NCI-H82 treated with DMSO at 0.1 percent for 48 hours (cell line): Measurements from ENCODE around the gene GARIN5B.

Experiments used
- DNase-seq: peaks from one replicate; lab custom pipeline; 2025; ENCODE audit not compliant: unreplicated experiment; lab: John Stamatoyannopoulos, UW

GARIN5B gene

GRCh38 chr19:55389386-55390317 is 26.6 kb upstream of the GARIN5B start:
- no peak for DNase-seq

DNA sequence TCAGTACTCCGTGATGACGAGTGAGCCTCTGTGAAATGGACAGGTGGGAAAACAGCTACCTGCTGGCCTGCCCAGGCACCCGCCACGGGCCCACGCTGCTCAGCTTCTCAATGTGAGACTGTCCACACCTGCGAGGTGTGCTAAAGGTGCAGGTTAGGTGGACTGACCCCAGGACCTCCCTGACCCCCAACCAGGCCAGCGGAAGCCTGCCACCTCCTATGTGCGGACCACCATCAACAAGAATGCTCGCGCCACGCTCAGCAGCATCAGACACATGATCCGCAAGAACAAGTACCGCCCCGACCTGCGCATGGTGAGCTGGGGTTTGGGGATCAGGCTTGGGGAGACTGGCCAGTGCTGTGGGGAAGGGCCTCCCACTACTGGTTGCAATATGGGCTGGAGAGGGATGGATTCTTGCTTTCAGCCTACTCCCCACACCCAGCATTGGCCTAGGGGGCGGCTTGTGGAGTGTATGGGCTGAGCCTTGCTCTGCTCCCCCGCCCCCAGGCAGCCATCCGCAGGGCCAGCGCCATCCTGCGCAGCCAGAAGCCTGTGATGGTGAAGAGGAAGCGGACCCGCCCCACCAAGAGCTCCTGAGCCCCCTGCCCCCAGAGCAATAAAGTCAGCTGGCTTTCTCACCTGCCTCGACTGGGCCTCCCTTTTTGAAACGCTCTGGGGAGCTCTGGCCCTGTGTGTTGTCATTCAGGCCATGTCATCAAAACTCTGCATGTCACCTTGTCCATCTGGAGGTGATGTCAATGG is 24.9 kb upstream of the GARIN5B start:
- DNase-seq, result no peak

DNA sequence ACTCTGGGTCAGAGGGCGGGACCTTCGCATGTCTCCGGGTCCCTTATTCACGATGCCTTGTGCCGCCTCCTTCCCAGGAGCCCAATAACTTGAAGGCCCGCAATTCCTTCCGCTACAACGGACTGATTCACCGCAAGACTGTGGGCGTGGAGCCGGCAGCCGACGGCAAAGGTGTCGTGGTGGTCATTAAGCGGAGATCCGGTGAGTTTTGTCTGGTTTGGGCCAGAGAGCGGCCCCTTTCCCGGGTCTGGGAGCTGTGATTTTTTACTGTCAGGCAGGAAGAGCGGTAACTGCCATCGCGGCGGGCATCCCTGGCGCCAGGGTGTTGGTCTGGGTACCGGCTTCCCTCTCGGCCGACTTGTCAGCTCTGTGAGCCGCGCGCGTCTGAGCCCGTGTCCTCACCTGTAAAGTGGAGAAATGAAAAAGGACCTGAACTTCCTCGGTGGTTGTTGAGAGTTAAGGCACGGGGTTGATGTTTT is 23.5 kb upstream of the GARIN5B start:
- DNase-seq, result no peak

- DNase-seq, result peak; percentile 92
These were observed 22.8 kb upstream of the GARIN5B start, which contains the start of gene RPL28 for GRCh38 chr19:55385724-55386492. TSS of gene RPL28 (plus strand) at chr19:55385932. CDS start at chr19:55386358, 426 bp downstream.

DNA sequence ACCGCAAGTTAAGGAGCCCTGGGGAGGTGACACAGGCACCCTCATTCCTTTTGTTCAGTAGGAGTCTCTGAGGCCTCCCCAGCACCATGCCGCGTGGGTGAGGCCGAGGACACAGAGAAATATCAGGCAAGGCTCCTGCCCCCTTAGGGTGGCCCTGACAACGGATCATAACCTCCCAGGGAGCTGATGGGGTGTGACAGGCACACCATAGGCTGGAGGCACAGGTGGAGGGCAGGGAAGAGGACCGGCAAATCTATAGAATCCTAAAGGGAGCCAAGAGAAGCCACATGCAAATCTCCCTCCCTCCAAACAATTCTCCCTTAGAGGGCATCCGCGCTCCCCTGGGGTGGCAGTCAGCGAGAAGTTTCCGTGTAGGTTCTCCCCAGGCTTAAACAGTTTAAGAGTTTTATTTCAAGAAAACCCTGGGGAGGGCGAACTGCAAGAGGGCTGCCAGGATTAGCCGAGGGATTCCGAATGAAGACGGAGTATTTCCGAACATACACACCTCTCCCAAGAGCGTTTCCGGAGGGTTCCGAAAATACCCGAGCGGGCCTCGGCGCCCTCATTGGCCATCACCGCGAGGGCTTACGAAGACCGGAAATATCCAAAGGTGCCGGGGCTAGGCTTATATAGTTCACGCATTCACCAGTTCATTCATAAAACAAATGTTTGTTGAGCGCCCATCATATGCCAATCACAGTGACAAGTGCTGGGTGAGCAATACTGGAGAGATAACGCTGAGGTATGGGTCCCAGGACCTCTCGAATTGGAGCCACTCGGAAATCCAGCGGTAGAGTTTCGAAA is 22.1 kb upstream of the GARIN5B start:
- DNase-seq, result peak; percentile 92

- DNase-seq, result no peak
These were observed 21.3 kb upstream of the GARIN5B start, which contains the start of gene TMEM238 for GRCh38 chr19:55384131-55384919. TSS of gene TMEM238 (minus strand) at chr19:55384292. CDS start at chr19:55384259, 33 bp downstream.

DNA sequence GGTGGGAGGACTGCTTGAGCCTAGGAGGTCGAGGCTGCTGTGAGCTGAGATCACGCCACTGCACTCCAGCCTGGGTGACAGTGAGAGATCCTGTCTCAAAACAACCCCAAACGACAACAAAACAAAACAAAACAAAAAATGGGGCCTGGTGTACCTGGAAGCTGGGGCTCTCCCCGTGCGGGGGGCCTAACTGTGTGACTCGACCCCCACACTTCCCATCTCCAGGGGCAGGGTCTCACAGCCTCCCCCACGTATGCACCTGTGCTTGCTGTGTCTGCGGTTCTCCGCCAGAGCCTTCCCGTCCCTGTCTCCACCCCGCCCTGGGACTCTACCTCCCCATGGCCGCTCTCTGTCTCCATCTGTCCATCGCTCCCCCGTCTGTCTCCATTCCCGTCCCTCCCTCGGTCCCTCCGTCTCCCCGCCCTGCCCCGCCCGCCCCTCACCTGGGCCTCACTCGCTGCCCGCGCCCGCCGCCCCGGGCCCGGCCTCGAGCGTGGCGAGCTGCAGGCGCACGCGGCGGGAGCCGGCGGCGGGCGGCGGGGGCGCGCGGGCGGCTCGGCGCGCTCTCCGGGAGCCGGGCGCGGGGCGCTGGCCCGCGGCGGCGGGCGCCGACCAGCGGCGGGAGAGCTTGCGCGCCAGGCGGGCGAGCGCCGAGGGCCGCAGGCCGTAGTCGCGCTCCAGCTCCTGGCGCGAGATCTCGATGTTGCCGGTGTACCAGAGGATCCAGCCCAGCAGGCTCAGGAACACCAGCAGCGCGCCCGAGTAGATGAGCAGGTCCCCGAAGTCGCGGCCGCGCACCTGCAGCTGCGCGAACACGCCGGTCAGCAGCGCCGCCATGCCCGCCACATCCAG is 20.4 kb upstream of the GARIN5B start:
- no peak for DNase-seq

DNA sequence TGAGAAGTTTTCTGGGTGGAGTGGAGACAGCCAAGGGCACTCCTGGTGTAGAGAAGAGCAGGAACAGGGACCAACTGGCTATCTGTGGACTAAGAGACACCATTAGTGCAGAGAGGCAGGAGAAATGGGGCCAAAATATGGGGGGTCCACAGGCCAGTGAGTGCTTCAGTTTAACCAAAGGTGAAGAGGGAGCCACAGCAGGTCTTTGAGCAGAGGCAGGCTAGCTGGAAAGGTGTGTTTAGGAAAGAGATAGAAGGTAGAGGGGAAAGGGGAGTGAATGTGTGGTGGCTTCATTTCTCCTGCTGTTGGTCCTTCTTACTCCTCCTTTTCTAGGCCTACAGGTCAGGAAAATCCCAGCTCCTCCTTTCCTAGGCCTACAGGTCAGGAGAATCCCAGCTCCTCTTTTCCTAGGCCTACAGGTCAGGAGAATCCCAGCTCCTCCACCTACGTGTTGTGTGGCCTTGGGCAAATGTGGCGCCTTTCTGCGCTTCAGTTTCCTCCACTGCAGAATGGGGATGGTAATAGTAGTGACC is 19.5 kb upstream of the GARIN5B start:
- no peak for DNase-seq

GRCh38 chr19:55382013-55382412 is 19.0 kb upstream of the GARIN5B start:
- DNase-seq, result no peak

DNA sequence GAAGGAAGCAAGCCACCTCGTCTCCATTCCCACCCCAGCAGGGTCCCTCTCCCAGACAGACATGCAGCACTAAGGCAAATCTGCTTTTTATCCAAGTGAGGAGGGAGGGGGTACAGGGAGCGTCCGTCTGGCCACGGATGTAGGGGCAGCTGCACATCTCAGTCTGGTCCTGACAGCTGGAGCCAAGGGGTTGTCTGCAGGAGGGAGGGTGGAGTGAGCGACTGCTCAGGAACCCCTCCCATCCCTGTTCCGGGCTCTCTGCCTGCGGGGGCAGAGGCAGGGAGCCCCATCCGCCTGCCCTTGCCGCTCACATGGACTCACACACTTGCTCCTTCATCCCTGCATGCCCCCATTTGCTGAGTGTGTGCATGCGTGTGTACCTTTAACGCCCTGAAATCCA is 16.1 kb upstream of the GARIN5B start:
- peak; percentile 73 for DNase-seq

- no peak for DNase-seq
These were observed 14.5 kb upstream of the GARIN5B start for GRCh38 chr19:55377356-55378131.

- no peak for DNase-seq
These were observed 13.3 kb upstream of the GARIN5B start, which contains the start of gene TMEM190 for GRCh38 chr19:55376241-55376933. TSS of gene TMEM190 (plus strand) at chr19:55376826. CDS start at chr19:55376854, 28 bp downstream.

DNA sequence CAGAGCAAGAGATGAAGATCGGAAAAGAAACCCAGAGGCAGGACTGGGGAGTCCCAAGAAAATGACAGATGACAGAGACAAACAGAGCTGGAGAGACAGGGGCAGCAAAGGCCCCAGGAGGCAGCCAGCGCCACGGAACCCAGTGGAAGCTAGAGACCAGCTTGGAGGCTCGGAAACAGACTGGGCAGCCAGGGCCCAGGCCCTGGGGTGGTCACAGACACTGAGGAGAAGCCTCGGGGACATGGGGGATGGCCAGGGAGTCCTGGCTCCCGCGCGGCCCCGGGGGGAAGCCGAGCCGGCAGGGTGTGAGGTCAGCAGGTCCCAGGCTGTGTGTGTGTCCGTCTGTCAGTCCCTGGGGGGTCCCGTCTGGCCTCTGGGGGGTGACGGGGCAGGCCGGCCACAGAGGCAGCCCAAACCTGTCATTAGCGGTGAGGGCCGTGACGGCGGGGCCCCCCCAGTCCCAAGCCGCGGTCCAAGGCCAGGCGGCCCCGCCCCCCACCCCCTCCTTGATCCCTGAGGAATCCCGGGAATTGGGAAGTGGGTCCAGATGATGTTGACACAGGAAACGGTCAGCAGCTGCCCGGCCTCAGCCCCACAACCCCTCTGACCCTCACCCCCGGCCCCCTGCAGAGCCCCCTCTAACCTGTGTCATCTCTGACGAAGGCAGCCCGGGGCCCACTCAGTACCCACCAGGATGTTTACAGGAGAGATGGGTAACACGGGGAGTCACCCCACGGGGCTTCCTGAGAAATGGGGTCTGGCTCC is 11.1 kb upstream of the GARIN5B start:
- no peak for DNase-seq

GRCh38 chr19:55373306-55373992 is 10.4 kb upstream of the GARIN5B start:
- DNase-seq, result no peak

DNA sequence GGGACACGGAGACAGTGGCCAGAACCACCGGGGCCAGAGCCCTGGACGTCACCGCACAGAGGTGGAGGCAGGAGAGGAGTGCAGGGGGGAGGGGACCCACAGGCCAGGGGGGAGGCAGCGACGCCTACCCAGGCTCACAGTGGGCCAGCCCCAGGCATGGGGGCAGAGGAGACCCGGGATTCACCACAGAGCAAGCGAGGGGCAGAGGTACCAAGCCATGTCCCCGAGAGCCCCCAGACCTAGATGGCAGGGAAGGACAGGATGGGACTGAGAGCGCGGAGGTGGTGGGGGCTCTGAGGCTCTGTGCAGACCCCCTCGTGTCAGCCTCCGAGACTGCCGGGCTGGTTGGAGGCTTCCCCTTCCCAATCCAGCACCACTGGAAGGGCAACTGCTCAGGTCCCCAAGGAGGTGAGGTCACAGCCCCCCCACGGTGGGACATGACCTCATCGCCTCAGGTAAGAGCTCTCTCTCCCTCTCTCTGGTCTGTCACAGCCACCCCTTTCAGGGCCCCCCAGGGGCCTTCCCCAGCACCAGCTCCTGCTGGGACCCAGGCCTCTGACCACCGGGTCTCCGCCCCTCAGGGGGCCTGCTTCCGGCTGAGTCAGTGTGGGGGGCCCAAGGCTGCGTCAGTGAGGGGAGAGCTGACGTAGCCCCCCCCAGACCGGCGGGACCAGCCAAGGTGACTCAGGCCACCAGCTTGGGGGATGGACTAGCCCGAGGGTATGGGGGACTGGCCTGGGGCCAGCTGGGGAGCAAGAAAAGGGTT is 9.4 kb upstream of the GARIN5B start:
- DNase-seq, result no peak
